SK-N-SH treated with all-trans-retinoic acid at 6 μM for 48 hours (cell line): ENCODE data around the gene SOD3.

Experiments
- ATAC-seq: fragments of 200-7000 bp; cut with Tn5 transposase; 3 replicates; pipeline ENCODE4 v1.9.1; 2020; ENCODE audit warnings: mild to moderate bottlenecking, moderate library complexity
- ARNTL ChIP-seq: fragments of 450-650 bp; formaldehyde crosslinking; IDR thresholded peaks from 2 replicates; pipeline ENCODE4 v1.5.0; 2020; ENCODE audit warnings: low read depth, mild to moderate bottlenecking, moderate library complexity, borderline replicate concordance
- BACH2 ChIP-seq: fragments of 250-450 bp; sonication (Bioruptor Pico); IDR thresholded peaks from 2 replicates; pipeline ENCODE4 v1.9.0; 2021; ENCODE audit warnings: mild to moderate bottlenecking, borderline replicate concordance
- CREB5 ChIP-seq: fragments of 250-450 bp; sonication (Bioruptor Pico); IDR thresholded peaks from 2 replicates; pipeline ENCODE4 v1.5.1; 2020; ENCODE audit warnings: low read depth, mild to moderate bottlenecking, moderate library complexity
- CSDC2 ChIP-seq: fragments of 250-450 bp; sonication (Bioruptor Pico); IDR thresholded peaks from 2 replicates; pipeline ENCODE4 v1.5.0; 2020; ENCODE audit warnings: mild to moderate bottlenecking, moderate library complexity
- CSRNP3 ChIP-seq: fragments of 250-450 bp; sonication (Bioruptor Pico); IDR thresholded peaks from 2 replicates; pipeline ENCODE4 v1.5.1; 2021; ENCODE audit warnings: mild to moderate bottlenecking, moderate library complexity
- GLIS3 ChIP-seq: fragments of 250-450 bp; sonication (Bioruptor Pico); IDR thresholded peaks from 2 replicates; pipeline ENCODE4 v1.5.0; 2020; ENCODE audit warnings: mild to moderate bottlenecking, moderate library complexity
- ISL1 ChIP-seq: fragments of 250-450 bp; sonication (Bioruptor Pico); IDR thresholded peaks from 2 replicates; pipeline ENCODE4 v2.1.2; 2022; ENCODE audit warnings: mild to moderate bottlenecking, moderate library complexity
- OSR1 ChIP-seq: fragments of 250-450 bp; sonication (Bioruptor Pico); IDR thresholded peaks from 2 replicates; pipeline ENCODE4 v1.8.0; 2022; ENCODE audit warnings: moderate library complexity, mild to moderate bottlenecking, inconsistent platforms
- PATZ1 ChIP-seq: fragments of 250-450 bp; sonication (Bioruptor Pico); IDR thresholded peaks from 2 replicates; pipeline ENCODE4 v1.8.0; 2020; ENCODE audit warnings: mild to moderate bottlenecking, moderate library complexity, borderline replicate concordance
- POU6F1 ChIP-seq: fragments of 250-450 bp; sonication (Bioruptor Pico); IDR thresholded peaks from 2 replicates; pipeline ENCODE4 v1.8.0; 2021; ENCODE audit warnings: low read depth, mild to moderate bottlenecking, moderate library complexity, borderline replicate concordance
- PPARA ChIP-seq: fragments of 250-450 bp; sonication (Bioruptor Pico); IDR thresholded peaks from 2 replicates; pipeline ENCODE4 v1.5.0; 2020; ENCODE audit warnings: mild to moderate bottlenecking, borderline replicate concordance
- RARB ChIP-seq: fragments of 250-450 bp; sonication (Bioruptor Pico); IDR thresholded peaks from 2 replicates; pipeline ENCODE4 v1.8.0; 2021; ENCODE audit warnings: mild to moderate bottlenecking, moderate library complexity
- TCF4 ChIP-seq: fragments of 250-450 bp; sonication (Bioruptor Pico); IDR thresholded peaks from 2 replicates; pipeline ENCODE4 v1.8.0; 2021; ENCODE audit warnings: mild to moderate bottlenecking, moderate library complexity, borderline replicate concordance
- TOX ChIP-seq: fragments of 250-450 bp; sonication (Bioruptor Pico); IDR thresholded peaks from 2 replicates; pipeline ENCODE4 v1.8.0; 2021; ENCODE audit warnings: mild to moderate bottlenecking, moderate library complexity, borderline replicate concordance
- TSHZ2 ChIP-seq: fragments of 250-450 bp; sonication (Bioruptor Pico); IDR thresholded peaks from 2 replicates; pipeline ENCODE4 v1.5.0; 2020; ENCODE audit warnings: mild to moderate bottlenecking, moderate library complexity
- ZNF565 ChIP-seq: fragments of 450-650 bp; formaldehyde crosslinking; conservative IDR thresholded peaks from 2 replicates; pipeline ENCODE4 v1.5.0; 2020; ENCODE audit warnings: low read depth, mild to moderate bottlenecking, moderate library complexity
- ZNF70 ChIP-seq: fragments of 450-650 bp; formaldehyde crosslinking; IDR thresholded peaks from 2 replicates; pipeline ENCODE4 v1.5.0; 2020; ENCODE audit warnings: mild to moderate bottlenecking, moderate library complexity
- ZNF8 ChIP-seq: fragments of 450-650 bp; formaldehyde crosslinking; IDR thresholded peaks from 2 replicates; pipeline ENCODE4 v1.5.0; 2020; ENCODE audit warnings: mild to moderate bottlenecking, moderate library complexity

Gene SOD3

GRCh38 chr4:24793219-24794005, 2.0 kb upstream of the SOD3 start:
- TF ChIP-seq ARNTL (CRISPR knock-in tag) = no peak
- TF ChIP-seq GLIS3 (CRISPR knock-in tag) = no peak
- no peak for TF ChIP-seq ZNF8
- TF ChIP-seq ZNF565 (CRISPR knock-in tag) = no peak
- TF ChIP-seq TOX (CRISPR knock-in tag) = no peak
- TF ChIP-seq POU6F1 (CRISPR knock-in tag) = no peak
- no peak for TF ChIP-seq ISL1 (CRISPR knock-in tag)
- TF ChIP-seq TSHZ2 (CRISPR knock-in tag) = no peak
- no peak for TF ChIP-seq ZNF70 (CRISPR knock-in tag)
- TF ChIP-seq PPARA (CRISPR knock-in tag) = no peak
- no peak for TF ChIP-seq PATZ1 (CRISPR knock-in tag)
- TF ChIP-seq RARB = no peak
- ATAC-seq = peak; percentile 7; the same call in 1 of the 3 replicates

GRCh38 chr4:24794051-24794450, 1.3 kb upstream of the SOD3 start:
- TF ChIP-seq TCF4 (CRISPR knock-in tag) = no peak
- no peak for TF ChIP-seq BACH2 (CRISPR knock-in tag)
- TF ChIP-seq RARB = no peak
- no peak for TF ChIP-seq ZNF8
- TF ChIP-seq GLIS3 (CRISPR knock-in tag) = no peak
- TF ChIP-seq CREB5 (CRISPR knock-in tag) = no peak
- TF ChIP-seq POU6F1 (CRISPR knock-in tag) = no peak
- no peak for TF ChIP-seq CSRNP3 (CRISPR knock-in tag)
- ATAC-seq = no peak

GRCh38 chr4:24794480-24794879, 893 bp upstream of the SOD3 start:
- ATAC-seq = peak; percentile 4; the same call in 1 of the 3 replicates
- TF ChIP-seq ZNF8 (no peak), POU6F1 (CRISPR knock-in tag) (no peak), ZNF70 (CRISPR knock-in tag) (no peak), OSR1 (CRISPR knock-in tag) (no peak), ISL1 (CRISPR knock-in tag) (no peak), ZNF565 (CRISPR knock-in tag) (no peak), CREB5 (CRISPR knock-in tag) (no peak), PPARA (CRISPR knock-in tag) (no peak), ARNTL (CRISPR knock-in tag) (no peak), RARB (no peak), GLIS3 (CRISPR knock-in tag) (no peak), TOX (CRISPR knock-in tag) (no peak), CSDC2 (CRISPR knock-in tag) (no peak), CSRNP3 (CRISPR knock-in tag) (no peak)
